Activated naive CD4-positive, alpha-beta T cell treated with anti-CD3 and anti-CD28 coated beads, Interleukin-2, amount 50 U/mL, for 72 hours (primary cell): ENCODE measurements around the gene MAMSTR. TPM values are rescaled to one million over a fixed set of nuclear protein-coding genes. Genes with fewer than 3 reads are reported as not detected.
"Not testable (repeated sequence)": the region's sequence is repeated elsewhere in the genome, so short reads cannot be mapped to it uniquely, and the experiment has no call there.

Experiments used
- ATAC-seq, 2 donors: fragments of 150-1000 bp; cut with Tn5 transposase; 2 replicates each; pipeline ENCODE4 v1.10.0; 2021; ENCODE audit warnings: mild to moderate bottlenecking in 2 of 2, moderate library complexity in 2 of 2
- DNase-seq, 2 donors: peaks; one replicate each; pipeline ENCODE4 v3.0.0; 2021 to 2022; ENCODE audit warnings: low spot score in 2 of 2
- H3K27ac Mint-ChIP-seq, 2 donors: one replicate each; pipeline ENCODE4 v1.8.0; 2022; ENCODE audit warnings: mild to moderate bottlenecking in 2 of 2, mixed read lengths in 2 of 2
- H3K36me3 Mint-ChIP-seq, 2 donors: one replicate each; pipeline ENCODE4 v1.8.0; 2022; ENCODE audit warnings: mixed read lengths in 2 of 2
- H3K9me3 Mint-ChIP-seq, 2 donors: one replicate each; pipeline ENCODE4 v1.8.0; 2022; ENCODE audit warnings: mixed read lengths in 2 of 2
- total RNA-seq, 2 donors: library from RNA; stranded (reverse); gene quantifications; one replicate each; pipeline ENCODE4 v1.2.3, GENCODE V29; 2022

Gene MAMSTR, protein sequence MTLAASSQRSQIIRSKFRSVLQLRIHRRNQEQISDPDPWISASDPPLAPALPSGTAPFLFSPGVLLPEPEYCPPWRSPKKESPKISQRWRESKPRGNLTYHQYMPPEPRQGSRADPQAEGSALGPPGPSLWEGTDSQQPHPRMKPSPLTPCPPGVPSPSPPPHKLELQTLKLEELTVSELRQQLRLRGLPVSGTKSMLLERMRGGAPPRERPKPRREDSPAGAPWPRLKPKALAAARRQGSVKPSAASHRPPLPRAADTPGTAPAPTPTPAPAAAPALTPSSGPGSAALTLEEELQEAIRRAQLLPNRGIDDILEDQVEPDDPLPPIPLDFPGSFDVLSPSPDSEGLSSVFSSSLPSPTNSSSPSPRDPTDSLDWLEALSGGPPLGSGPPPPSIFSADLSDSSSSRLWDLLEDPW
- 1 to 10 TPM; 1.1 to 1.4 TPM for total RNA-seq

- no peaks in the 10 kb centered on the region for H3K9me3 Mint-ChIP-seq
- no peak for DNase-seq
- peaks cover 0 to under 1% of the 10 kb centered on the region in 2 donors for H3K36me3 Mint-ChIP-seq
- ATAC-seq, result no peak
- peak within 1 kb of the TSS; percentile 91 to 99 for H3K27ac Mint-ChIP-seq
Measured at GRCh38 chr19:48719263-48720171, at the start of gene MAMSTR. Gene MAMSTR (minus strand): TSS chr19:48719725. CDS start chr19:48719031, 694 bp downstream.

- ATAC-seq, result no peak
- no peaks in the 10 kb centered on the region for H3K36me3 Mint-ChIP-seq
- no peak overlapping the region for H3K27ac Mint-ChIP-seq
- H3K9me3 Mint-ChIP-seq, result no peaks in the 10 kb centered on the region
- no peak for DNase-seq
Measured at GRCh38 chr19:48768994-48769713, 49.6 kb upstream of the MAMSTR start.

DNA sequence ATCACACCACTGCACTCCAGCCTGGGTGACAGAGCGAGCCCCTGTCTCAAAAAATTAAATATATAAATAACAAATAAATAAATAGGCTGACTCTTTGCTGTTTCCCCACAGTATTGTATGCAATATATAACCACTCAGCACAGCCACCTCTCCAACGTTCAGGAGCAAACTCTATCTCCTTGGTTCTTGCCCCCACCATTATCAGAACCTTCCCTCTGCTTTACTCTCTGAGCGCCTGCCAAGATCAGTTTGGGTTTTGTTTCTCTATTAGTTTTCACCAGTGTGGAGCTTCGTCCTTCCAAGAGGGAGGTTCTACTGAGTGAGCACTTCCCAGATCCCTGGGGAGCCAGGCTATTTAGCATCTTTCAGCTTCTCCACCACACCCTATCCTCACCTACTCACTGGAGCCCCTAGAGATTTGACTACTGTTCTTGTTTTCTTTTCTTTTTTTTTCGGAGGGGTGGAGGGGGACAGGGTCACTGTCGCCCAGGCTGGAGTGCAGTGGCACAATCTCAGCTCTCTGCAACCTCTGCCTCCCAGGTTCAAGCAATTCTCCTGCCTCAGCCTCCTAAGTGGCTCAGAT, 48.7 kb upstream of the MAMSTR start:
- not testable (repeated sequence) for H3K9me3 Mint-ChIP-seq, ATAC-seq, H3K27ac Mint-ChIP-seq, H3K36me3 Mint-ChIP-seq, DNase-seq

DNA sequence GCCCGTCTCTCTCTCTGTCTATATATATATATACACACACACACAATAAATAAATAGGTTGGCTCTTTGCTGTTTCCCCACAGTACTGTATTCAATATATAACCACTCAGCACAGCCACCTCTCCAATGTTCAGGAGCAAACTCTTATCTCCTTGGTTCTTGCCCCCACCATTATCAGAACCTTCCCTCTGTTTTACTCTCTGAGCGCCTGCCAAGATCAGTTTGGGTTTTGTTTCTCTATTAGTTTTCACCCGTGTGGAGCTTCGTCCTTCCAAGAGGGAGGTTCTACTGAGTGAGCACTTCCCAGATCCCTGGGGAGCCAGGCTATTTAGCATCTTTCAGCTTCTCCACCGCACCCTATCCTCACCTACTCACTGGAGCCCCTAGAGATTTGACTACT, 46.3 kb upstream of the MAMSTR start:
- not testable (repeated sequence) for H3K9me3 Mint-ChIP-seq, H3K36me3 Mint-ChIP-seq, H3K27ac Mint-ChIP-seq, ATAC-seq, DNase-seq

GRCh38 chr19:48760504-48761205, 41.1 kb upstream of the MAMSTR start:
- DNase-seq, result no peak
- Mint-ChIP-seq H3K27ac (peak overlapping the region in 1 of 2 donors; percentile 79), H3K9me3 (no peaks in the 10 kb centered on the region), H3K36me3 (no peaks in the 10 kb centered on the region)
- peak; percentile 18 to 62 for ATAC-seq

GRCh38 chr19:48757741-48758144, 38.2 kb upstream of the MAMSTR start:
- Mint-ChIP-seq H3K27ac (no peak overlapping the region), H3K9me3 (no peaks in the 10 kb centered on the region), H3K36me3 (no peaks in the 10 kb centered on the region)
- ATAC-seq (no peak), DNase-seq (no peak)

GRCh38 chr19:48757089-48757675, 37.7 kb upstream of the MAMSTR start:
- no peaks in the 10 kb centered on the region for H3K9me3 Mint-ChIP-seq
- DNase-seq, result no peak
- no peak for ATAC-seq
- H3K27ac Mint-ChIP-seq, result no peak overlapping the region
- H3K36me3 Mint-ChIP-seq, result no peaks in the 10 kb centered on the region

- Mint-ChIP-seq H3K9me3 (no peaks in the 10 kb centered on the region), H3K36me3 (no peaks in the 10 kb centered on the region), H3K27ac (no peak overlapping the region)
- ATAC-seq (no peak), DNase-seq (no peak)
Measured at GRCh38 chr19:48756686-48757085, 37.2 kb upstream of the MAMSTR start.

- Mint-ChIP-seq H3K27ac (no peak overlapping the region), H3K9me3 (no peaks in the 10 kb centered on the region), H3K36me3 (no peaks in the 10 kb centered on the region)
- DNase-seq (no peak), ATAC-seq (no peak)
Measured at GRCh38 chr19:48756212-48756611, 36.7 kb upstream of the MAMSTR start.

- no peaks in the 10 kb centered on the region for H3K9me3 Mint-ChIP-seq
Measured at GRCh38 chr19:48755787-48756186, 36.3 kb upstream of the MAMSTR start.

DNA sequence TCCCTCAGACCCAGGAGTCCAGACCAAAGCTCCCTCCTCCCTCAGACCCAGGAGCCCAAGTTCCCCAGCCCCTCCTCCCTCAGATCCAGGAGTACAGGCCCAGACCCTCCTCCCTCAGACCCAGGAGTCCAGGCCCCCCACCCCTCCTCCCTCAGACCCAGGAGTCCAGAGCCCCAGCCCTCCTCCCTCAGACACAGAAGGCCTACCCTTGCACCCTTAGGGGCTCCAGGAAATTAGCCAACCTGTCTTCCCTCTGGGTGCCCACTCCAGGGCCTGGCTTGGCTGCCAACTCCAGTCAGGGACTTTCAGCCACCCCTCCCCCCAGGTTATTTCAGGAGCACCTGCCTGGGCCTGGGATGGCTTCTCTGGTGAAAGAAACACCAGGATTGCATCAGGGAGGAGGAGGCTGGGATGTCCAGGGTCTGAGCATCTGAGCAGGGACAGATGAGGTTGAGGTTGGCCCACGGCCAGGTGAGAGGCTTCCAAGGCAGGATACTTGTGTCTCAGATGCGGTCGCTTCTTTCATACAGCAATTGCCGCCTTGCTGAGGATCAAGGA, 35.6 kb upstream of the MAMSTR start, which contains the start of gene FGF21:
Gene FGF21 (plus strand): TSS at position 441 of the 558 bp plus-strand sequence. CDS start 713 bp downstream, outside the sequence.
- ATAC-seq, result no peak
- DNase-seq, result no peak
- H3K9me3 Mint-ChIP-seq, result no peaks in the 10 kb centered on the region
- no peak within 1 kb of the TSS for H3K27ac Mint-ChIP-seq
- no peaks in the 10 kb centered on the region for H3K36me3 Mint-ChIP-seq

More at GRCh38 chr19:48755787-48756186, 36.3 kb upstream of the MAMSTR start:
- no peak overlapping the region for H3K27ac Mint-ChIP-seq
- DNase-seq (no peak), ATAC-seq (no peak)
- no peaks in the 10 kb centered on the region for H3K36me3 Mint-ChIP-seq

DNA sequence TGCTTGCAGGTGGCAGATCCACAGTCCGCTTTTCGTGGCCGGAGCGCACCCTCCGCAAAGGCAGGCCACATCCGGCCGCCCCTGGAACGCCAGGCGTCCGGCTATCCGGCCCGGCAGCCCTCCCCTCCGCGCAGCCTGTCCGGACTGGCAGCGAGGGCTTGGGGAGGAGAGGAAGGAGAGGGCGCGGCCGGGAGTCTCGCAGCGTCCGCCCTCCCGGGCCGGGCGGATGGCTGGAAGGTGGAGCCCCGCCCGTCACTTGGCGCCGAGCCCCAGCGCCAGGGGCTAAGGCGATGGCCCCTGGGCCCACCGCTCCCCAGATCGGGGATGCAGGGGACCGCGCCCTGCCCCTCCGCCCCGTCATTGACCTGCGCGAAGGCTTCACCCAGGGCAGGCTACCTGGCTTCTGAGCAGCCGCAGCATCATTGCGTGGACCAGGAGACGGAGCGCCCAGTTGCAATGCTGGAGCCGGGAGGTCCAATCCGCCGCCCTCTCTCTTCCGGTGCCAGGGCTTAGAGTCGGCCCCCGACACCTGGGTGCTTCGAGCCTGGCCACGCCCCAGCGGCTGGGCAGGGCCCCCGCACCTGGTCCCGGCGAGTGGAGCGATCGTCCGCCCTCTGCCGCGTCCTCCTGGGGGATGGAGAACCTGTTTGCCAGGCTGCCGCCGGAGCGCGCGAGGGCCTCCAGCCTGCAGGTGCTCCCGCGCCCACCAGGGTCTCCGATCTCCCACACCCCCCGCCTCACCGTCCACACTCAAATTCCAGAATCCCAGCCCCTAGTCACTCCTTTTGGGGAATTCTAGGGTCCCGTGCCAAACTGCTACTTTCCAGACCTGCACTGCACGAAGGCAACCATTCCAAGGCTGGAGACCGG, 33.2 kb upstream of the MAMSTR start, which contains the start of gene FUT1:
Gene FUT1 (minus strand): TSS at position 146 of the 870 bp plus-strand sequence. CDS start 1,360 bp downstream, outside the sequence.
- Mint-ChIP-seq H3K27ac (peak within 1 kb of the TSS in 1 of 2 donors; percentile 23), H3K36me3 (no peaks in the 10 kb centered on the region), H3K9me3 (no peaks in the 10 kb centered on the region)
- ATAC-seq (peak; percentile 80 to 82), DNase-seq (peak in 1 of 2 donors; percentile 49)

DNA sequence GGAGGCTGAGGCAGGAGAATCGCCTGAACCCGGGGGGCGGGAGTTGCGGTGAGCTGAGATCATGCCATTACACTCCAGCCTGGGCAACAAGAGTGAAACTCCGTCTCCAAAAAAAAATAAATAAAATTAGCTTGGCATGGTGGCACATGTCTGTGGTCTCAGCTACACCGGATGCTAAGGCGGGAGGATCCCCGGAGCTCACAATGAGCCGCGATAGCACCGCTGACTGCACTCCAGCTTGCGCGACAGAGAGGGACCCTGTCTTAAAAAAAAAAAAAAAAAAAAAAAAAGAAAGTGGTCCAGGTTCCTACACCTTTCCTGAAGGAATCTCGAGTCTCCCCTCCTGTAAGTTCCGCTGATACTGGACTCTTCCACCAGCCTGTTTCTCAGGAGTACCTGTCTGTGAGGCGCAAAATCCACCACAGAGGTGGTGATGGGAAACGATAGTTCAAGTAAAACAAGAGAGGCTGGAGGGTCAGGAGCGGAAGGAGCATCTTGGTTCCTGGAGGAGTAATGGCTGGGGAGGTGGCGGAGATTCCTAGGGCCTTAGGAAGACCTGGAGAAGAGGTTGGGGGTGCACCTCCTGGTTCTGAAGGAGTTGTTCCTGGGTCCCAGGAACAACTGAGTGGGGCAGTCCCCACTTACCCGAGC, 32.4 kb upstream of the MAMSTR start:
- DNase-seq (no peak), ATAC-seq (peak in 1 of 2 donors; percentile 14)
- no peak overlapping the region for H3K27ac Mint-ChIP-seq
- H3K9me3 Mint-ChIP-seq, result no peaks in the 10 kb centered on the region
- no peaks in the 10 kb centered on the region for H3K36me3 Mint-ChIP-seq
